Liver (tissue), 9 donors: ENCODE data around the gene TMEM187. TPM values are rescaled to one million over a fixed set of nuclear protein-coding genes. Genes with fewer than 3 reads are reported as not detected.

Experiments used
- DNase-seq: peaks from one replicate; pipeline ENCODE4 v3.0.0-alpha.2; 2017; ENCODE audit warnings: low spot score
- H3K27ac ChIP-seq, 2 donors: one replicate each; pipeline ENCODE4 v1.7.0; 2013; ENCODE audit warnings: inconsistent platforms in 2 of 2, low read length in 2 of 2, control low read depth in 1 of 2, low read depth in 1 of 2, mild to moderate bottlenecking in 1 of 2
- H3K27me3 ChIP-seq, 4 donors: one replicate each; pipeline versions ENCODE4 v1.6.1 to v1.7.0; 2013; ENCODE audit warnings: low read length in 3 of 4, inconsistent platforms in 1 of 4, mild to moderate bottlenecking in 1 of 4, moderate library complexity in 1 of 4; ENCODE audit not compliant: control insufficient read depth in 4 of 4, insufficient read depth in 4 of 4
- H3K36me3 ChIP-seq, 4 donors: one replicate each; pipeline versions ENCODE4 v1.6.1 to v1.7.0; 2013; ENCODE audit warnings: low read length in 3 of 4, mild to moderate bottlenecking in 3 of 4, low read depth in 1 of 4, moderate library complexity in 1 of 4; ENCODE audit not compliant: control insufficient read depth in 4 of 4, insufficient read depth in 3 of 4
- H3K4me1 ChIP-seq, 4 donors: one replicate each; pipeline versions ENCODE4 v1.6.1 to v1.7.0; 2013; ENCODE audit warnings: low read length in 3 of 4, mild to moderate bottlenecking in 3 of 4, moderate library complexity in 1 of 4; ENCODE audit not compliant: control insufficient read depth in 4 of 4, insufficient read depth in 4 of 4
- H3K4me3 ChIP-seq, 3 donors: one replicate each; pipeline versions ENCODE4 v1.6.1 to v1.7.0; 2013; ENCODE audit warnings: low read length in 3 of 3, control low read depth in 1 of 3, low read depth in 1 of 3, mild to moderate bottlenecking in 1 of 3
- H3K9ac ChIP-seq, 2 donors: one replicate each; pipeline ENCODE4 v1.7.0; 2013; ENCODE audit warnings: low read length in 2 of 2, mild to moderate bottlenecking in 2 of 2, moderate library complexity in 2 of 2, control low read depth in 1 of 2, low read depth in 1 of 2
- H3K9me3 ChIP-seq, 4 donors: one replicate each; pipeline versions ENCODE4 v1.6.1 to v1.7.0; 2013; ENCODE audit warnings: low read length in 3 of 4; ENCODE audit not compliant: control insufficient read depth in 4 of 4
- ATF3 ChIP-seq: IDR thresholded peaks from 2 replicates; pipeline ENCODE4 v1.6.1; 2016; ENCODE audit warnings: antibody characterized with exemption
- EGR1 ChIP-seq, 2 donors: IDR thresholded peaks; 2 replicates each; pipeline ENCODE4 v1.6.1; 2016 to 2018; ENCODE audit warnings: antibody characterized with exemption in 2 of 2, low read depth in 2 of 2
- FOXA1 ChIP-seq: IDR thresholded peaks from 2 replicates; pipeline ENCODE4 v1.6.1; 2016; ENCODE audit warnings: antibody characterized with exemption
- FOXA2 ChIP-seq: IDR thresholded peaks from 2 replicates; pipeline ENCODE4 v1.6.1; 2016; ENCODE audit warnings: antibody characterized with exemption
- GABPA ChIP-seq, 2 donors: IDR thresholded peaks in 1 of 2; conservative IDR thresholded peaks in 1 of 2; 2 replicates each; pipeline ENCODE4 v1.6.1; 2016; ENCODE audit warnings: antibody characterized with exemption in 2 of 2, mild to moderate bottlenecking in 1 of 2, moderate library complexity in 1 of 2
- HNF4A ChIP-seq, 2 donors: conservative IDR thresholded peaks; 2 replicates each; pipeline ENCODE4 v1.6.1; 2016; ENCODE audit warnings: antibody characterized with exemption in 2 of 2, mild to moderate bottlenecking in 2 of 2
- HNF4G ChIP-seq: IDR thresholded peaks from 2 replicates; pipeline ENCODE4 v1.6.1; 2016; ENCODE audit warnings: antibody characterized with exemption
- NR2F2 ChIP-seq: IDR thresholded peaks from 2 replicates; pipeline ENCODE4 v1.6.1; 2016; ENCODE audit warnings: antibody characterized with exemption
- RAD21 ChIP-seq, 2 donors: IDR thresholded peaks; 2 replicates each; pipeline ENCODE4 v1.6.1; 2016; ENCODE audit warnings: antibody characterized with exemption in 2 of 2, mild to moderate bottlenecking in 2 of 2
- RXRA ChIP-seq, 2 donors: IDR thresholded peaks; 2 replicates each; pipeline ENCODE4 v1.6.1; 2017 to 2018; ENCODE audit warnings: antibody characterized with exemption in 2 of 2, mild to moderate bottlenecking in 1 of 2
- SP1 ChIP-seq: IDR thresholded peaks from 2 replicates; pipeline ENCODE4 v1.6.1; 2018; ENCODE audit warnings: antibody characterized with exemption, mild to moderate bottlenecking
- TAF1 ChIP-seq: conservative IDR thresholded peaks from 2 replicates; pipeline ENCODE4 v1.6.1; 2016; ENCODE audit warnings: antibody characterized with exemption, mild to moderate bottlenecking
- YY1 ChIP-seq: IDR thresholded peaks from 2 replicates; pipeline ENCODE4 v1.6.1; 2016; ENCODE audit warnings: antibody characterized with exemption, mild to moderate bottlenecking
- ZBTB33 ChIP-seq: IDR thresholded peaks from 2 replicates; pipeline ENCODE4 v1.6.1; 2016; ENCODE audit warnings: antibody characterized with exemption
- WGBS: extraction: QIAGEN DNeasy Blood & Tissue Kit; methylation state at CpG from one replicate; pipeline ENCODE4 v1.1.7; 2013; 5-methylcytosine and 5-hydroxymethylcytosine counted together
- polyA plus RNA-seq, 2 donors: library from polyadenylated mRNA; stranded (reverse) in 1 of 2; unstranded in 1 of 2; fragments of 200-250 nt in 1 of 2; fragments of >200 nt in 1 of 2; fragmentation: Nextera tagmentation in 1 of 2; extraction: Ambion mirVana in 1 of 2; gene quantifications; one replicate each; pipeline versions ENCODE4 v1.2.1 to v1.2.3, GENCODE V29; 2013 to 2015
- total RNA-seq, 2 donors: library from RNA; depleted of rRNA; stranded (reverse); fragments of >200 nt; gene quantifications; one replicate each; pipeline ENCODE4 v1.2.3, GENCODE V29; 2014
- TF ChIP-seq, protein P1 (sequence below): IDR thresholded peaks from 2 replicates; pipeline ENCODE4 v1.6.1; 2016; ENCODE audit warnings: antibody characterized with exemption
- TF ChIP-seq, protein P2 (sequence below): fragments of 150-350 bp; IDR thresholded peaks from 2 replicates; pipeline ENCODE4 v1.5.1; 2017; ENCODE audit warnings: improper control_type of control experiment, low read depth, low read length; ENCODE audit not compliant: missing input control
- donor health status: healthy.
- donor health status: healthy.
- donor health status: healthy.
- donor health status: healthy.
- donor health status: healthy.

Gene TMEM187
- total and polyA plus RNA-seq, 4 donors: 2.9 to 5.8 (median 4.1) TPM

DNA sequence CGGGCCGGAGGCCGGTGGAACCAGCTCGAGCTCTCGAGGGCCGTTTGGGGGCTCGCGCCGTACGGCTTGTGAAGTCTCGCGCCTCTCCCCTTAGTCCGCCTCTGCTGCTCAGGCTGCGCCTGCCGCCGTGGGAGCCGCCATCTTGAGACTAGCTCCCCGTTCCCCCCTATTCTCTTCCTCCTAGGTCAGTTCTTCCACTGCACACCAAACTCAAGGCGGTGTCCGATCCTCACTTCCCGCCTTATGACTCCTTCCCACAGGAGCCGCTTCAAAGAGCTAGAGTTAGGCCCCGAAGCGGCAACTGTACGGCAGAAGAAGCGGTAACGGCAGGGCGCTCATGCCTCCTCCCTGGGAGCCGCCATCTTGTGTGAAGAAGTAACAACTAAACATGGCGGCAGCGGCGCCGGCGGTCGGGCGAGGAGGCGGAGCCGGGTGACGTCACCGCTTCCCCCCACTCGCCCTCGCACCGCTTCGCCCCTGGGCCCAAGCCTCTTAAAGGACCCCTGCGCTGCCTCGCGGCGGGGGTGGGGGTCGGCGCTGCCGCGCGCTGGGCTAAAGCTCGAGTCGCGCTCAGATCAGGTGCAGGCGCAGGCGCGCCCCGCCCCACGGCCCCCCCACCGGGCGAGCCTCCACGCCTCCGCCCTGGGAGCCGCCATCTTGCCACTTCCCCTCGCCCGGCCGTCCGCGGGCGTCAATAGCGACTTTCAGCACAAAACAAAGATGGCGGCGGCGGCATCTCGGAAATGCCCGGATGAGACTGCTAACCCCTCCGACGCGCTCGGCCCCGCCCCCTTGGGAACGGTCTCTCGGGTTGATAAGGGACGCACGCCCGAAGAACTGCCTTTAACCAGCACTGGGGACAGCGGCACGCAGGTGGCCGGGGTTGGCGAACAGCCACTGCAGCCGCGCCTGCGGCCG, 845 bp upstream of the TMEM187 start, which contains the start of gene HCFC1:
HCFC1 (minus strand) TSS at position 369 of the 918 bp plus-strand sequence. CDS start 978 bp downstream, outside the sequence.
- peak; percentile 85 for DNase-seq
- H3K27me3 ChIP-seq: no peaks in the 10 kb centered on the region
- no peaks in the 10 kb centered on the region for H3K36me3 ChIP-seq
- H3K27ac ChIP-seq: peak within 1 kb of the TSS; percentile 95 to 100
- H3K4me1 ChIP-seq: peaks cover 13 to 54% (median 50%) of the 10 kb centered on the region in 4 donors
- peak within 1 kb of the TSS; percentile 57 to 92 for H3K9ac ChIP-seq
- TF ChIP-seq NR2F2 (no peak), FOXA2 (no peak), TAF1 (peak; percentile 78), SP1 (peak; percentile 12), EGR1 (IDR thresholded peaks at IDR 0.05; ENCODE audit: low read depth in 2 of 2) (no peak), GABPA (IDR thresholded peaks at IDR 0.05 in 1 of 2, conservative IDR thresholded peaks at IDR 0.05 in 1 of 2) (peak in 1 of 2 donors; percentile 42), YY1 (peak; percentile 97)
- TF ChIP-seq, protein P1, sequence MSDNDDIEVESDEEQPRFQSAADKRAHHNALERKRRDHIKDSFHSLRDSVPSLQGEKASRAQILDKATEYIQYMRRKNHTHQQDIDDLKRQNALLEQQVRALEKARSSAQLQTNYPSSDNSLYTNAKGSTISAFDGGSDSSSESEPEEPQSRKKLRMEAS: no peak
- TF ChIP-seq, protein P2, sequence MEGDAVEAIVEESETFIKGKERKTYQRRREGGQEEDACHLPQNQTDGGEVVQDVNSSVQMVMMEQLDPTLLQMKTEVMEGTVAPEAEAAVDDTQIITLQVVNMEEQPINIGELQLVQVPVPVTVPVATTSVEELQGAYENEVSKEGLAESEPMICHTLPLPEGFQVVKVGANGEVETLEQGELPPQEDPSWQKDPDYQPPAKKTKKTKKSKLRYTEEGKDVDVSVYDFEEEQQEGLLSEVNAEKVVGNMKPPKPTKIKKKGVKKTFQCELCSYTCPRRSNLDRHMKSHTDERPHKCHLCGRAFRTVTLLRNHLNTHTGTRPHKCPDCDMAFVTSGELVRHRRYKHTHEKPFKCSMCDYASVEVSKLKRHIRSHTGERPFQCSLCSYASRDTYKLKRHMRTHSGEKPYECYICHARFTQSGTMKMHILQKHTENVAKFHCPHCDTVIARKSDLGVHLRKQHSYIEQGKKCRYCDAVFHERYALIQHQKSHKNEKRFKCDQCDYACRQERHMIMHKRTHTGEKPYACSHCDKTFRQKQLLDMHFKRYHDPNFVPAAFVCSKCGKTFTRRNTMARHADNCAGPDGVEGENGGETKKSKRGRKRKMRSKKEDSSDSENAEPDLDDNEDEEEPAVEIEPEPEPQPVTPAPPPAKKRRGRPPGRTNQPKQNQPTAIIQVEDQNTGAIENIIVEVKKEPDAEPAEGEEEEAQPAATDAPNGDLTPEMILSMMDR: peak; percentile 3
- under 1% methylated on average over 96 of the region's 96 CpGs for WGBS
- no peaks in the 10 kb centered on the region for H3K9me3 ChIP-seq
- peak within 1 kb of the TSS; percentile 76 to 98 (median 81) for H3K4me3 ChIP-seq

DNA sequence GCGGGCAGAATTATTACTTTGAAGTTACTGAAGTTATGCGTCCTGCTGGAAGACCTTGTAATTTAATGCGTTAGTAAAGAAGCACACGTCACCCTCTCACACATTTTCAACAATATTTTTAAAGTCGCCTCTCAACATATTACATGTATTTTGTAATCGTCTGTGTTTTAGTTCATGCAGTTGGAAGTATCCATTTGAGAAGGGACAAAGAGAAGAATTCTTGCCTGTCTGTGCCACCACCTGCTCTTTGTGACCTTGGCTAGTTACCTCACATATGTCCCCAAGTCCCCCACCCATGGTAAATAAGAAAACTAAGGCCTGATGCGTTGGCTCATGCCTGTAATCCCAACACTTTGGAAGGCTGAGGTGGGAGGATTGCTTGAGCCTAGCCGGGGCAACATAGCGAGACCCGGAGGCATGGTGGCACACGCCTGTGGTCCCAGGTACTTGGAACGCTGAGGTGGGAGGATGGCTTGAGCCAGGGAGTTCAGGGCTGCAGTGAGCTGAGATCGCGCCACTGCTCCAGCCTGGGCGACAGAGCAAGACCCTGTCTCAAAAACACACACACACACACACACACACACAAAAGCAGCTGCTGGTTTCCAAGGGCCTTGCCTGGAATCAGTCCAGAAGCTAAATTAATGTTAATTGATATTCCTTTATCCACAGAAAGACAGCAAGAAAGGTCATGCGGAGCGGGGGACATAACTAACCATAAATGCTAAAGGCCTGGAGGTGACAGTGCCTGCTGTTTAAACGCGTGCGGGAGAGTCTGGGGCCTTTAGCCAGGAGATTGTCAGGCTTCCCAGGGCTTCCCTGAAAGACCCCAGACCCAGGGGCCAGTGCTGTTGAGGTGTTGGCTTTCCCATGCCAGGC, 811 bp downstream of the TMEM187 start:
- peak overlapping the region; percentile 72 to 95 for H3K27ac ChIP-seq
- H3K36me3 ChIP-seq: no peaks in the 10 kb centered on the region
- H3K4me1 ChIP-seq: peaks cover 13 to 38% (median 34%) of the 10 kb centered on the region in 4 donors
- H3K9ac ChIP-seq: peak overlapping the region; percentile 43 to 50
- no peaks in the 10 kb centered on the region for H3K27me3 ChIP-seq
- DNase-seq: no peak
- TF ChIP-seq NR2F2: no peak
- no peak for TF ChIP-seq FOXA1
- TF ChIP-seq TAF1: no peak
- no peak for TF ChIP-seq HNF4G
- TF ChIP-seq, protein P2: no peak
- TF ChIP-seq GABPA (IDR thresholded peaks at IDR 0.05 in 1 of 2, conservative IDR thresholded peaks at IDR 0.05 in 1 of 2): no peak
- no peak for TF ChIP-seq HNF4A (conservative IDR thresholded peaks at IDR 0.05)
- no peak for TF ChIP-seq RAD21 (IDR thresholded peaks at IDR 0.05)
- TF ChIP-seq RXRA (IDR thresholded peaks at IDR 0.05): no peak
- TF ChIP-seq ZBTB33: no peak
- no peak for TF ChIP-seq SP1
- no peak for TF ChIP-seq ATF3
- TF ChIP-seq, protein P1: no peak
- TF ChIP-seq YY1: no peak
- no peak for TF ChIP-seq EGR1 (IDR thresholded peaks at IDR 0.05; ENCODE audit: low read depth in 2 of 2)
- H3K9me3 ChIP-seq: no peaks in the 10 kb centered on the region
- WGBS: 30% methylated on average over 20 of the region's 20 CpGs
- peak overlapping the region; percentile 75 to 81 (median 81) for H3K4me3 ChIP-seq
